ENCODE data around the gene RIOX2.
"Not testable (repeated sequence)": the region's sequence is repeated elsewhere in the genome, so short reads cannot be mapped to it uniquely, and the experiment has no call there.

RIOX2 gene

DNA sequence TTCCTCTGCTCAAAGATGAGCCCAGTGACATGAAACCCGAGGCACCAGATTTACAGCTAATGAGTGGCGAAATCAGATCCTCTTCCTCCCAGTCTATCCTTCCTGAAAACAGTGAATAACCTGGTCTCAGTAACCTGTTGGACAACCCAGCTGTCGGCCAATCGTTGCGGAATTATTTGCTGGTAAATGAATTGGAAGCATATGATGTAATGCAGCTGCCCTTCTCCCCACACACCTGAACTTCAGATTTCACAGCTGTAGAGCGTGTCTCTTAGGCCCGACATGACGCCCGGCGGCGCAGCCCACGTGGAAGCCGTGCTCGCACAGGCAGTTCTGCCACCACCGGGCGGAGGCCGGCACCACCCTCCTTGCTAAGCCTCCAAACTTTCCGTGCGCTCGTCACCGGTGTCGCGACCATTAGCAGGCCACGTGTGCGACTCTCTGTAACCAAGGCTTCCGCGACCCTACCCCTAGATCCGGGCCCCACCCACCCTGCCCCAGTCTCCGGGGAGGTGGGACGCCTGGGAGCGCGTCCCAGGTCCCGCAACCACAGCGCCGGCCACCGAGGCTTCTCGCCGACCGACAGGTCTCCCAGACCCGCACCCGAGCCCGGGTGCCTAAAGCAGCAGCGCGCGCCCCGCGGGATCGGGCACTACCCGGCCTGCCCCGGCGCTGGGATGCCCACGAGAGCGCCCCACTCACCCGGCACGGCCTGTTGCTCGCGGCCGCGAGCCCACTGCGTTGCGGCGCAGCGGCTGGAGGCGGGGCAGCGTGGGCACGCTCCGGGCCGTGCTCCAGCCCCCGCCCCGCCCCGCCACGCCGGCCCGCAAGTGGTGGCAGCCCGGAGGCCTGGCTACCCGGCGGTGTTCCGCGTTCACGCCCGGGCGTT, at the start of gene RIOX2:
RIOX2 (minus strand) TSS at position 753 of the 889 bp plus-strand sequence. CDS start 4,838 bp downstream, outside the sequence.
- peak; percentile 35 to 61 (median 56) for DNase-seq (ENCODE audit: low read depth in 3 of 3, low spot score in 1 of 3)

DNA sequence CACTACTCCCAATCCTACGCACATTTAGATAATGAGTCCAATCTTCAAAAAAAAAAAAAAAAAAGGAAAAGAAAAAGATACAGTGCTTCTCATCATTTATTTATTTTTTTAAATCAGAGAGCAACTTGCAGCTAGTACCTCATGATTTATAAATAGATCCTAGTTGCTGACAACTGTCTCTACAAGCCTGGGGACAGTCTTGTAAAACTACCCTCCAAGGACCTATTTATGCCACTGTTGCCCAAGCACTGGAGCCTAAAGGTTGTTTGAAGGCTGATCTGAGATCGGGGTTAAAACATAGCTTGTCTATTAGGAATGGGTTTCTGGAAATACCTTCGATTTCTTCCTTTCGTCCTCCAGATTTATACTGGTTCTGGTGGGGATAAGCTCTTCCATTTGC, 48.2 kb upstream of the RIOX2 start:
- DNase-seq (ENCODE audit: low read depth in 3 of 3, low spot score in 1 of 3), result no peak

DNA sequence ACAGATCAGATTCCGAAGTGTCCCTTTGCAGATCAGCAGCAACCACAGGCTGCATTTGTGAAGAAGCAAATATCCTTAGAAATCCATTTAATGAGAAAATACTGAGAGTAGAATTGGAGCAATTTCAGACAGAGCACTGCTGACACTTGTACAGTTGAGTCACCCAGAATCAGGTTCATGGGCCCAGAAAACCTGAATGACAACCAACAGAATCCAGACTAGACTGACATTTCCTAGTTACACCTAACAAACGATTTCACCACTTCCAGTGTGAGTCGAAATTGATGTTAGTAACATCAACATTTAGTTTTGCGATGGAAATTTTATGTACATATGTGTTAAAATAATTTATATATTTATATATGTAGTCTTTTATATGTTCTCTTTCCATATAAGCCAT, 46.1 kb upstream of the RIOX2 start:
- no peak for DNase-seq (ENCODE audit: low read depth in 3 of 3, low spot score in 1 of 3)

DNA sequence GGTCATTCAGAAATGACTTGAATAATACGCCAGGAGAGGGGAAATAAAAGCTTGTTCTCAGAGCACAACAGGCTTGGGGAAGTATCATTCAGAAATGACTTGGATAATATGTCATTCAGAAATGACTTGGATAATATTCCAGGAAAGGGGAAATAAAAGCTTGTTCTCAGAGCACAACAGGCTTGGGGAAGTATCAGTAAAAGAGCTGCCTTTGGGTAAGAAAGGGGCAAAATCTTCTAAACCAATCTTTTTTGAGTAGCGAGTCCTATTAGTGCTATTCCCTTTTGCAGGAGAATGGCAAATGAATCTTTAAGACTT, 42.0 kb upstream of the RIOX2 start:
- no peak for DNase-seq (ENCODE audit: low read depth in 3 of 3, low spot score in 1 of 3)

DNA sequence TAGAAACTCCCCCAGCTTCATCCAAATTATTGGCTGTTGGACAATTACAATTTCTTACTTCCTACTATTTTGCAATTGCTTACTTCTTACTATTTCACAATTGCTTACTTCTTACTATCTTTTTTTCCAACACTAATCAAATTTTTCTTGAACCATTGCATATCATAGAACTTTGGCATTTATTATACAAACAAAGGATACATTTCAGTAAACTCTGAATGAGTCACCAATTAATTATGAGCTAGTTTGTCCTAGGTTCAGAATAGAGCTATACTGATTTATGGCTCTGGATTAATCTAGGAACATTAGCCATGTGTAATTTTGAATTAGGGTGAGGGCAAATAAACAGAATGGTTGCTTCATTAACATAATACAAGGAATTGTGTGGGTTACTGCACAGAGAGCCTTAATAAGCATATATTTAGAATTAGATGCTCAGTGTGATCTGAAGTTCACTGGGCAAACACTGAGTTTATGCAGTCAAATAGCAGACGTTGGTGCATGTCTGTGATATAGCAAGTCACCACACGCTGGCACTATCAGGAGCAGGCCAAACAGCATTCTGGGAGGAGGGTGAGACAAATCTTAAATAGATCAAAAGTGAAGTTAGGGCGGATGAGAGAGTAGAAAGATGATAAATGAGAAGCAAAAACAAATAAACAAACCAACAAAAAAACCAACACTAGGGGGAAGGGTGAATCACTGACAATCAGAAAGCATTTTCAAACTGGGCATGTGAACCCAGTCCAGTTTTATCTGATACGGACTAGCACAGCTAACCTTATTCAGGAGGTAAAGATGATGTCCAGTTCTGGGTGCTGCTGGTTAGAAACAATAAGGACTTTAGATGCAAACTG, 41.4 kb upstream of the RIOX2 start:
- DNase-seq (ENCODE audit: low read depth in 3 of 3, low spot score in 1 of 3), result no peak

DNA sequence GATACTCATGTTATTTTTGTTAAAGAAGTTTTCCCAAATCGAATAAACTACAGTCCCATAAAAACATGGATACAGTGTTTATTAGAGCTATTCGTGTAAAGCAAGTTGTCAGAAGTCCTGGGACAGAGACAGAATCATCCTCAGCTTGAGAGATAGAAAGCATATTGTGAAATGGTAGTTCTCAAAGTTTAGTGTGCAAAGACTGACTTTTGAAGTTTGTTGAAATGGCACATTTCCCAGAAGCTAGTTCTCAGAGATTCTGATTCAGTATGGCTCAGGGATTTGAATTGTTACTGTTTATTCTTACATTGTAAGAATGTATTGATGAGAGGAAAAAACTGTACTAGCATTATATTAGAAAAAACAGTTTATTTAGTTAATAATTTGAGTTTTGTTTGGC, 40.7 kb upstream of the RIOX2 start:
- DNase-seq (ENCODE audit: low read depth in 3 of 3, low spot score in 1 of 3), result no peak

DNA sequence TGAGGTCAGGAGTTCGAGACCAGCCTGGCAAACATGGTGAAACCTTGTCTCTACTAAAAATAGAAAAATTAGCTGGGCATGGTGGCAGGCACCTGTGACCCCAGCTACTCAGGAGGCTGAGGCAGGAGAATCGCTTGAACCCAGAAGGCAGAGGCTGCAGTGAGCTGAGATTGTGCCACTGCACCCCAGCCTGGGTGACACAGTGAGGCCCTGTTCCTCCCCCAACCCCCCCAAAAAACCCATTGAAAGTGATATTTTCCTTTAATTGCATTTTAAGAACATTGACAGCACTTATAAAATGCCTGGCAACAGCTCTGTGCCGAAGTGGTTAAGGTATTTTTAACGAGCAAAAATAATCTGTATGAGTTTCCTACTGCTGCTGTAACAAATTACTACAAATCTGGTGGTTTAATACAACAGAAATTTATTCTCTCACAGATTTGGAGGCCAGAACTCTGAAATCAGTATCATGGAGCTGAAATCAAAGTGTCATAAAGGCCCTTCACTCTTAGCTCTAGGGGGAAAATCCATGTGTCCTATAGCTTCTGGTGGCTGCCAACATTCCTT, 38.7 kb upstream of the RIOX2 start:
- DNase-seq (ENCODE audit: low read depth in 3 of 3, low spot score in 1 of 3), result not testable (repeated sequence)

DNA sequence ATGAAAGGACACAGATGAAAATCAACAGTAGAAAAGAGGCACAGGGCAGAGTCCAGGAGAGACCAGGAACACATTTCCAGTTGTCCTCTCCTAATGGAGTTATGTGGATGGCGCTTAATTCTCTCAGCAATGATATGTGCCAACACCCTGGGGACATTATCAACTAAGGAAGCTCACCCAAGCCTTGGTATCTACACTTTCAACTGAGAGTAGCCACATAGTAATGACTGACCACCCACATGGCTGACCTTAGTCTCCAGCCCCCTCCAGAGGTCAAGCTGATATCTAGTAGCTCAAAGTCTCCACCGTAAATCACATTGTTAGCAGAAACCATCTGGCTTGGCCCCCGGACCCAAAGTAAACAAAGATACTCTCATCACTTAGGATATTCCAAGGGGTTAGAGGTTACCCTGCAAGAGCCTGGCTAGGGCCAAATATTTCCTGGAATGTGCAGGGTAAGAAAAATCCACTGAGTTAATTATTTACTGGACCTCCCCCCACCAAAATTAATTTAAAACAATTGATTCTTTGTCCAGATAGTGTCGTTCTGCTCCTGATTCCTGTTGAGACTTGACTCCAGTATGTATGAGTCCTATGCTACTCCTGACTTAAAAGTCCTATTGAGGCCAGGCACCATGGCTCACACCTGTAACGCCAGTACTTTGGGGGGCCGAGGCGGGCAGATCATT, 38.1 kb upstream of the RIOX2 start:
- no peak for DNase-seq (ENCODE audit: low read depth in 3 of 3, low spot score in 1 of 3)

DNA sequence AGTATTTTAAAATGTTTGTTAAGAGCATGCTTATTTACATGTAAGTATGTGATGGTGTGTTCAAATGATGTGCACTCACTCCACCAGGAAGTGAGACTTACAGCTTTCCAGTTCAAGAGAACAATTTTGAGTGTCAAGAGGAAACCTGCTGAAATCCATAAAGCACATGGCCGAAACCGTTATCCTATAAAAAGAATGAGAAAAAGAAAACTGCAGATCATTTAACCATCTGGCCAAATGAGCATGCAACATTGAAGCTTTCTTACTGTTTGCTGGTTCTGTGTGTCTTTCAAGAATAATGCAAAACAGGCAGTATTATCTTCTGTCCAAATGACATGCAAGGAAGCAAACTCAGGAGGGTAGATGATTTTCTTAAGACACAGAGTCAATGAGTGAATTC, 36.6 kb upstream of the RIOX2 start:
- DNase-seq (ENCODE audit: low read depth in 3 of 3, low spot score in 1 of 3), result no peak

DNA sequence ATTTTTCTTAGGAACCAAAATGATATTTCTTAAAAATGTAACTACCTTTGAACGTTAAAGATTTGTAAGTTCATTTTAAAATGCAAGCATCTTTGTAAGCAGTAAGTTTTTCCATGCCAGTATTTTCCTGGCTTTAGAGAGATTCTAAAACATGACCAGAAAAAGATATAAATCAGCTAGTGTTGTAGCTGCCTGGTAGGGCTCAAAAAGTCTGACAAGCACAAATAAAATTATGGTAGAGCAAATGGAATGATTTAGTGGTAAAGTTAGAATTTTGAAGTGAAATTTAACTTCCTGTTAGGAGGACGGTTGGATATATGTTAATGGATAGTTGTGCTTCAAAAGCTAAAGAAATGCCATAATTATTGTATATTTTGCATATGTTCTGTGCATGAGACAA, 33.2 kb upstream of the RIOX2 start:
- no peak for DNase-seq (ENCODE audit: low read depth in 3 of 3, low spot score in 1 of 3)

DNA sequence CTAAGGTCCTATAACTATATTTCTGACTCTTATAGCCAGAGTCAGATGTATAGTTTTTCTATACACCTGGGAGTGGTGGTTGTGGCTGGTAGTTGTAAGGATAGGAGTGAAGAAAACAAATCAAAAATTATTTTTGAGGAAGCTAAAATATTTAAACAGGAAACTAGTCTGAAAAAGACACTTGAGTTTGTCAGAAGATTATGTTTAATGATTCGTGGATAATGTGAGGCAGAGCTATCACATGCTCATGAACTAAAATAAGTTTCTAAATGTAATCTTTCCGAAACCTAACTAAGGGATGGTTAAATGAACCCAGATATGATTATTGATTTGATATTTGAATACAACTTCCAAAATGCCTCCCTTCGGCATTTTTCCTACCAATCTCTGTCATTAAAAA, 32.5 kb upstream of the RIOX2 start:
- DNase-seq (ENCODE audit: low read depth in 3 of 3, low spot score in 1 of 3), result no peak

DNA sequence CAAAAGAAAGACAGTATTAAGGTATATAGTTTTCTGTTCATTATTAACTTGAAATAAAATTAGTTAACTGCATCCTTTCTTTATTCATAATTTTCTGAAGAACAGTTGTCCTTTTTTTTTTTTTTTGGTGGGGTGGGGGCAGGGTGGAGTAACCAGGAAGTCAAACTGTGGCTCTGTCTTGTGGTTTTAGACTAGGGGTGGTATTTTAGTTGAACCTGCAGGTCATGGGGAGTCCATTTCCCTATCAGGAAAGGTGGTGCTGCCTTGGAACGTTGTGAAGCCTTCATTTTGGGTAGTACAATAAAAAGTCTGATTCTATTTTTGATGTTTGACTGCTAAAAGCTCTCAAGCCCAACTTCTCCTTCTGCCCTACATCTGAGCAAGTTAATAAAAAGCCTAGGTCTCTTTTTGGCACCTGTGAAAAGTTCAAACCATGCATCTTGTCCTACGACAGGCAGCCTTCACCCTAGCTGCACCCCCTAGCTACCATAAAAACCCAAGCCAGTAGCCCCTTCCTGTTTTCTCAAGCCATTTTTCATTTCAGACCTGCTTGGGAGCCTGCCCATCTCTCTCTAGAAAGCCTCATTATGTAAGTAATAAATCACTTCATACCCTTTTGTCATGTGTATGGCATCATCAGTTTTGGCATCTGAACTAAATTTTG, 31.2 kb upstream of the RIOX2 start:
- no peak for DNase-seq (ENCODE audit: low read depth in 3 of 3, low spot score in 1 of 3)

DNA sequence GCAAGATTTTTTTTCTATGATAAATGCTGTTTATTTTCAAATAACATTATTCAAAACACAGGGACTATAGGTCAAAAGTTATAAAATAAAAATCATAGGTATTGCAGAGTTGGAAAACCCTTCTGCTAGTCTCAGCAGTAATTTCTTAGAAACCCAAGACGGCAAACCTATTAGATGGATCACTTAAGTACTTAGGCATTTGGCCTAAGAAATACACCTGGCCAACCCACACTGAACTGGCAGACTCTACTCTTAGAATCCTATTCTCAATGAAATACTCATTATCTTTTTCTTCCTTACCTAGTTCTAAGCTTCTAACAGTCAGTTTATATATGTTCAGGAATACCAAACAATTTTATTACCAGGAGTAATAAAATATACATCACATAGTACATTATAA, 30.5 kb upstream of the RIOX2 start:
- no peak for DNase-seq (ENCODE audit: low read depth in 3 of 3, low spot score in 1 of 3)

DNA sequence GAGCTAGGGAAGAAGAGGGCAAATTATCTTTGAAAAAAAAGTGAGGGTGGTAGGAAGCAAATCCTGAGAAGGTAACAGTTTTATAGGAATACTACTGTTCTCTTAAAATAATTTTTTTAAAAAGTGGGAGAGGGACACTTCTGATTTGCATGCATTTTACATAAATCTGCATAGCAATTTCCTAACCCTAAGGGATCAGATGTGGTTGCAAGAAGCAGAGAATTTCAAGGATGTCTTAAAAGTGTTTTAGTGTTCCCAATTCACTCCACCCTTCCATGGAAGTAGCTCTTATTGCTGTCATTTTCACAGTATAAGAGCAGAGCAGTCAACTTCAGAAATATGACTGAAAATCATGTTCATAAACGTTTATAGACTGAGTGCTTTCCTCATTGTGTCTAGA, 27.8 kb upstream of the RIOX2 start:
- DNase-seq (ENCODE audit: low read depth in 3 of 3, low spot score in 1 of 3), result no peak

DNA sequence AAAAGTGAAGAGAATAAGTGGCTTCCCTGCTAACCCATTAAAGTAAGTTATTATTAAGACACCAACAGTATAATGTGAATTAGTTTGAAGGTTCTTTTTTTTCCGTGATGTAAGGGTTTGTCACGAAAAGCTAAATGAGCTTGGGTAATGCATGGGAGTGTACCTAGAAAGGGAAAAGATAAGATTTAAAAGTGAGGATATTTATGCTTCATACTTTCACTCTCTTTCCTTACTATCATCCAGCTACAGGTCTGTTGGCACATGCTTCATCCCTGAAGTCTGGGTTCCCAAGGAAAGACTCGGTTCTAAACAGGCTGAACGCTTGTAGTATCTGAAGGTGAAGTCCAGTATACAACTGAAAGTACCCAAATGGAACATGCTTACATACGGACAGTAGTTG, 26.9 kb upstream of the RIOX2 start:
- DNase-seq (ENCODE audit: low read depth in 3 of 3, low spot score in 1 of 3), result no peak

DNA sequence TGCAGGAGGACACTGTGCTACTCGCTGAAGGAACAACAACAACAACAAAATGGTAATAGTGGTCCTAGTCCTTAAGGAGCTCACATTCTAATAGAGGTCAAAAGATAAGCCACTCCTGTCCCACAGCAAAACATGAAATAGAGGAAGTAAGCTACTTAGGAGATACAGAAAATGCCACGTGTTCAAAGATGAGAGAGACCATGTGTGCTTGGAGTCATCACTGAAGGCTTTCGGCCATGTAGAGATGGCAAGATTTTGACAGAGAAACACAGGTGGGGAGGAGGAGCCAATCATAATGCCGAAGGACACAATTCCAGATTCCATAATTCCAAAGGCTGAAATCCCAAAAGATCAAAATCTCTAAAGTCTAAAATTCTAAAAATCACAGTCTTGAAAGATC, 24.8 kb upstream of the RIOX2 start:
- no peak for DNase-seq (ENCODE audit: low read depth in 3 of 3, low spot score in 1 of 3)

DNA sequence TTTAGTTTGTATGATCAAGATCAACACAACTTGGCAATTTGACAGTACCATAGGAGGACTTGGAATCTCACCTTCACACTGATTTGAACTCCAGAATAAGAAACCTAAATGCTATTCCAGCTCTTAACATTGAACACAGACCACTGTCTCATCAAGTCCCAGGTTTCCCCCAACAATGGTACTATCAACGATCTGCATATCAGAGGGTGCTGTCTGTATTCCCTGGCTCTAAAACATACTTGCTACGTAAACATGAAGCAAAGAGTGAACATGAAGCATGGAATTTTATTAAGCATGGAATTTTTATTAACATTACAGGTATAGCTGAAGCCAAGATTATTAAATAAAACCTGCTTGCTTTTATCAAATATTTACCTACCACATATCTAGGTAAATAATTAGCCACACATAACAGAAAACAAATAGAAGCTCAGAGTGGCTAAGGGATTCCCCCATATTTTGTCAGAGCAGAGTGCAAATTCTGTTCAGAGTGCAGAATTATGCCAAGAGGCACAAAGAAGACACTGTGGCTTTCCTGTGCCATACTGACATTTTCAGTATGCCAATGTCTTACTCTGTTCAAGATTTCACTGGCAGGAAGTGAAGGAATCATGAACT, 22.2 kb upstream of the RIOX2 start:
- DNase-seq (ENCODE audit: low read depth in 3 of 3, low spot score in 1 of 3), result no peak

DNA sequence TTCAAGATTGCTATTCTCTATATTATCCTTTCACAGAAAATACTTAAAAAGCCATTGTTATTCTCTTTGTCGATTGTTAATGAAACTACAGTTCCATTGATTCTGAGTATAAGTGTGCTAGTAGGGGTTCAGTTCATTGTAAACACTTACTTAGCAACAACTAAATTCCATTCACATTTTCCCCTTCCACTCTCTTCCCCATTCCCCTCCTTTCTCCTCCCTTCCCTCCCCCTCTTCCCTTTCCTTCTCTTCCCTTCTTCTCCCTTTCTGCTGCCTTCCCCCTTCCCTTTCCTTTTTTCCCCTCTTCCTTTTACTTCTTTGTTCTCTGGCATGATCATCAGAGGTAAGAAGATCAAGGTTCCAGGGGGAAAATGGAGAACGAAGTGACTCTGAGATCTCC, 21.3 kb upstream of the RIOX2 start:
- DNase-seq (ENCODE audit: low read depth in 3 of 3, low spot score in 1 of 3), result no peak

DNA sequence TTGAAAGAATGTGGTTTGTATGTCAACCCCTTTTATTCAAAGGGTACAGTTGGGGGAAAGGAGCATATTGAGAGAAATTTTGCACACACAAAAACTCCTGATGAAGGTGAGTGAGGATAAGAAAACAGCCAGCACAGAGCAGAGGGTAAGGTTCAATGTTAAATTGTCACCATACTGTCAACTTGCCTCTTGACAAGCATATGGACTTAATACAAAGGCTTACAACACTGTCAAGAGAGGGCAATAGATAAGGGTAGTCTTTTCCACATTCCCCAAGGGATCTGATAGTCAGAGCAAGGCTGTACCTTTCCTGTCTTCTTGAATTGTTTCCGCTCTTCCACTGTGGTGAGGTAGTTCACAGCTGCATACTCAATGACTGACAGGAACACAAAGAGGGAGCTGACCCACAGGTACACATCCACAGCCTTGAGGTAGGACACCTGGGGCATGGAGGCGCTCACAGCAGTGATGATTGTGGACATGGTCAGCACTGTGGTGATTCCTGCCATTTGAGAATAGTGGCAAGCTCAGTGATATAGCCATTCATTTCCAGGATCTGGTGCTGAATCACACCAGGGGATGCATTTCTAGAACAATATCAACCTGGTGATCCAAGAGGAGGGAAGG, 20.4 kb upstream of the RIOX2 start:
- no peak for DNase-seq (ENCODE audit: low read depth in 3 of 3, low spot score in 1 of 3)

DNA sequence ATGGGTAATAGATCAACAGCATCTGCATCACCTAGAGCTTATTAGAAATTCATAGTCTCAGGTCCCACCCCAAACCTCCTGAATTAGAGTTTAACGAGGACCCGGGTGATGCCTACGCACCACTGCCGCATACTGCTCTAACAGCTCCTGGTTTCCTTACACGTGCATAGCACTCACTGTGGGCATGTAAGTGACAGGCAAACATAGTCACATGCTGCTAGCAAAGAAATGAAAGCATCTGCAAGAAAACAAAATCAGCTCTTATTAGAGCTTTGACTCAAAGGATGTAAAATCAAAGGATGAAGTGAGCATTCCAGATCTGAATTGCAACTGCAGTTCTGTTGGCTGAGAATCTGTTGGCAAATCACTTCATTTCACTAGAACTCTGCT, 19.1 kb upstream of the RIOX2 start:
- DNase-seq (ENCODE audit: low read depth in 3 of 3, low spot score in 1 of 3), result no peak
